T-helper 1 cell treated with Interleukin-12 subunit alpha and Interleukin-12 subunit beta and Interleukin-4 antibody, amounts not matched to agents 30 ng/mL and 1 ng/mL, for 36 hours (primary cell): ENCODE data around the gene GNPDA2. TPM values are rescaled to one million over a fixed set of nuclear protein-coding genes. Genes with fewer than 3 reads are reported as not detected.

Experiments used
- intact Hi-C: fragments of 100-400 bp; cut with micrococcal nuclease; formaldehyde crosslinking; loops from one replicate; pipeline ENCODE4 v1.15.1; 2024
- total RNA-seq: library from RNA; stranded (reverse); gene quantifications from 2 replicates; pipeline ENCODE4 v1.2.3, GENCODE V29; 2022

Gene GNPDA2
- total RNA-seq, 1 donor from 2014 or later, result 15.2 TPM

DNA sequence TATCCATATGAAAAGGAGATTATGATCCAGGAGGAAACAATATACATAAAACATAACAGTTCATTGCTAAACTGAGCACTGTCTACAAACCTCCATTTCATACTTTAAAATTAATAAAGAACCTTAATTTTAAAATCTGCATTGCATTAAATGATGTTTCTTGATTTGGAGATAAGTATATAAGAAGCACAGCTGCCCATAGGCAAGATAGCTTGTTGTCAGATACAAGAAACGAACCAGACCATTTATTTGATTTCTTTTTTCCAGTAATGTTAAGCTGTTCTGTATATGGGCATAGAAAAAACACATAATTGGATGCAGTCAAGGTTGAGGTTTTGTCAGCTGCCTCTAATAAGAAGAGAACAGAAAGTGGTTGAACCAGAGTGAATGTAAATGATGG lies 41.7 kb downstream of the GNPDA2 start:
- intact Hi-C loops, result no loop called here

DNA sequence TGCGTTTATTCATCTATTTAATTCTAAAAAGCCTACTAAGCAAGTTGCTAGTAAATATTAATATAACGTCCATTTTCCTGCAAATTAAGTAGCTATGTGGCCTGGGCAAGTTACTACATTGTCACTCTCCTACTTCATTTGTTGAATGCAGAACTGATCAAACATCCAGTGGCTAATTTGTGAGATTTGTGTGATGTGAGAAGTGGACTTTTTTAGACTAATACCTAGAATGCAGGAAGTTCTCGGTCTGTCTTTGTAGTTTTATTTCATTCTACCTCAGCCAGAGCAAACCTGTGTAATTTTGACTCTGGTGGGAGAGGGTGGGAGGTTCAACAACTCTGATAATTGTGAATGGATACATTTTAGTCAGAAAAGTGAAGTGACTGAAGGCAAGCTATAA lies 47.3 kb downstream of the GNPDA2 start:
- intact Hi-C loops, result loop anchor here (2.0 kb wide), 1 partner anchor 230 kb away; the partner anchor contains the start of gene KCTD8

DNA sequence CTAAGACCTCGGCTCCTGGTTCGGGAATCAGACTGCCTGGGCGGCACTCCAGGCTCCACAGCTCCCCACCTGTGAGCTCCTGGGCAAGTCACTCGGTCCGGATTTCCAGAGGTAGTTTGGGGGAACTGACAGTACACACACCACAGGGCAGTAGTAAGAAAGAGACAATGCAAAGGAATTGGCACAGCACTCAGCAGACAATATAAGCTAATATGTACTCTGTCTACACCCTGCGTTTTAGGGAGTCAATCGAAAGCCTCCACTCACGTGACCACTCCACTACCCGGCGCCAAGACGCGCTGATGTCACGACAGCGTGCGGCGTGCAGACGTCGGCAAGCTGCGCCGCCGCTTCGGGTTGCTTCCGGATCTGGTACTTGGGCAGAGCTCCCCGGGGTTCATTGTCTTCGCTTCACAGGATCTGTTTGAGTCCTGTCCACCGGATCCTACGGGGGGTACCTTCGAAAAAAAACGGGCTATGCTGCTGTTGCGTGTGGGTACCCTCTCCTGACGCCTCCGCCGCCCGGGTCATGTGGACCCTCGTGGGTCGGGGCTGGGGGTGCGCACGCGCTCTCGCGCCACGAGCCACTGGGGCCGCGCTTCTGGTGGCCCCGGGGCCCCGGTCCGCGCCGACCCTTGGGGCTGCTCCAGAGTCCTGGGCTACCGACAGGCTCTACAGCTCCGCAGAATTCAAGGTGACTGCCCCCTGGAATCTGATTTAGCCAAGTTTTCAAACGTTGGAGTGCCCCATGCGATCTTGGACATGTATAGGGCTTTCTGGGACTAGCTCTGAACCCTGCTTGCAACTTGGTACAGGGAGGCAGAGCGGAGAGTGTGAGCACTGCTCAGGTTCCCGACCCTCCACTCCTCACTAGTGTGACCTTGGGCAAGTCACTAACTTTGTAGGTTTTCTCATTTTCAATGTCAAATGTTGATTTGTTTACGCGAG lies 48.0 kb downstream of the GNPDA2 start, which contains the start of gene GUF1:
Gene GUF1 (plus strand): TSS at position 327 of the 948 bp plus-strand sequence. CDS start 203 bp downstream, at position 530.
- intact Hi-C loops, result loop anchor here (1.0 to 2.0 kb wide), 2 partner anchors 48 to 230 kb away; partner anchors contain the start of genes GNPDA2 and KCTD8

DNA sequence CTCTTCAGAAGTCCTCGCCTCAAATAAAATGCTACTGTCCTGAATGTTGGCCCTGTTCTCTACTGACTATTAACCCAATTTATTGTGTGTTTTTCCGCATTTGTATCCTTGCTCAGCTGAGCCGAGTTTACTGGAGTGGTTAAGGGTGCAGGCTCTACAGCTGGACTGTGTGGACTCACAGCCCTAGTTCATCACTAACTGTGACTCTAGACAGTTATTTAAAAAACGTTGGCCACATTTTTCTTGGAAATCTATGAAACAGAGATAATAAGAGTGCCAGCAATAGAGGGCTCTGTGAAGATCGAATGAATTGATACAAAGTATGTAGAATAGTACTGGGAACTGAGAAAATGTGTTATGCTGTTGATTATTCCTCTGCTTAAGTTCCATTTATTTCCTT lies 51.0 kb downstream of the GNPDA2 start:
- intact Hi-C loops, result no loop called here

DNA sequence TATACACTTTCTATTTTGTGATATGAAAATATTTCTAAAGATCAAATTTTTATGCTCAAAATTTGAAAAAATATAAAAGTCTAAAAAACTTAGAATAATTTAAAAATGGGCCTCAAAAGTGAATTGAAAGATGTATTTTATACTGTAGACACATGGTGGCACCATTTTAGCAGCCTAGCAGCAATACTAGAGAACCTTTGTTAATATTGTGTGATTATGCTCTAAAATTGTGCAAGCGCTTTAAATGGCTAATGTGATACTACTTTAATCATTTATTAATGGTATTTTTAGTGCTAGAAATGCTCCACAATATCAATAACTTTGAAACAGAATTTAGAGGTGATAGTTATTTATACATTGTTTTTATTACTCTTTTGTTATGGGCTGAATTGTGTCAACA lies 51.9 kb downstream of the GNPDA2 start:
- intact Hi-C loops, result no loop called here

DNA sequence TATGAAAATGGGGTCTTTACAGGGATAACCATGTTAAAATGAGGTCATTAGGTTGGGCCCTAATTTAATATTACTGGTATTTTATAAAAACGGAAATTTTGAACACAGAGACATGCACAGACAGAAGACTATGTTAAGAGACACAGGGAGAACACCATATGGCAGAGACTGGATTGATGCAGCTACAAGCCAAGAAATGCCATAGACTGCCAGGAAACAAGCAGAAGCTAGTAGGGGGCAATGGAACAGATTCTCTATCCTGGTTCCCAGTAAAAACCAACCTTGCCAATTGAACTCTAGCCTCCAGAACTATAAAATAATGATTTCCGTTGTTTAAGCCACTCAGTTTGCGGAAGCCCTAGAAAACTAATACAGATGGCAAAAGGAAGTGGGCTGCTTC lies 54.7 kb downstream of the GNPDA2 start:
- intact Hi-C loops, result no loop called here

DNA sequence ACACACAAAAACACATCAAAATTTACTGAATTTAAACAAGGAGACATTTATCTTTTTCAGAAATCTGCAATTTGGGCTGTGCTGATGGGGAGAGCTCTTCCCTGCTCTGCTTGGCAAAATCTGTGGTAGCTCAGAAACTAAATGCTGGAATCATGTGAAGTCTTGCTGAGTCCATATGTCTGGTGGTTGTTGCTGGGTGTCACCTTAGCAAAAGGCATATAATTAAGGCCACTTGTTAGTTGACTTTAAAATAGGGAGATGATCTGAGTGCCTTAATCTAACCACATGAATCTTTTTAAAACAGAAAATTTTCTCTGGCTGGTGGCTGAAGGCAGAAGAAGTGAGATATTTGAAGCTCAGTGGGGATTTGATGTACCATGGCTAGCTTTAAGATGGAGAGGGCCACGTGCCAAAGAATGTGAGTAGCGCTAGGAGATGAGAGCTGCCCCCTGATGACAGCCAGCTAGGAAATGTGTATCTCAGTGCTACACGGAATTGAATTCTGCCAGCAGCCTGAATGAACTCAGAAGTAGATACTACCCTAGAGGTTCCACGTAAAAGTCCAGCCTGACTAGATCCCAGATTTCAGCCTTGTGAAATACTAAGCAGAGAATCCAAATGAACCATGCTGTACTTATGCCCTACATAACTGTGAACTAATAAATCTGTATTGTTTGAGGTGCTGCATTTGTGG lies 55.7 kb downstream of the GNPDA2 start:
- intact Hi-C loops, result no loop called here

DNA sequence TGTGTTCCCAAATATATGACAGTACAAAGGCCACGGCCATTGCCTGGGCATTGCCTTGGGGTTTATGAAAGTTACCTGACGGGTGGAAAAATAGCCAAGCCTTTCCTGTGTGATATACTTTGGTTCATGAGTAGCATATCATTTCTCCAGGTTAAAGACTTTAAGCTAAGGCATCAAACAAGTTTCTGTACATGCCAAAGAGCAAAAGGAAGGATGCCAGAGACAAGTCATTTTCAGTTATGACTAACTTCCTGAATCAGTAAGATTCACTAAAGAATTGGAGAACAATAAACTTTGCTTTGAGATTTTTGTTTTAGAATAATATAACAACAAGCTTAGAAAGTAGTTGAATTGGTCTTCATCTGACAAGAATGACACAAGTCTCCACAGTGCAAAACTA lies 57.8 kb downstream of the GNPDA2 start:
- intact Hi-C loops, result no loop called here

DNA sequence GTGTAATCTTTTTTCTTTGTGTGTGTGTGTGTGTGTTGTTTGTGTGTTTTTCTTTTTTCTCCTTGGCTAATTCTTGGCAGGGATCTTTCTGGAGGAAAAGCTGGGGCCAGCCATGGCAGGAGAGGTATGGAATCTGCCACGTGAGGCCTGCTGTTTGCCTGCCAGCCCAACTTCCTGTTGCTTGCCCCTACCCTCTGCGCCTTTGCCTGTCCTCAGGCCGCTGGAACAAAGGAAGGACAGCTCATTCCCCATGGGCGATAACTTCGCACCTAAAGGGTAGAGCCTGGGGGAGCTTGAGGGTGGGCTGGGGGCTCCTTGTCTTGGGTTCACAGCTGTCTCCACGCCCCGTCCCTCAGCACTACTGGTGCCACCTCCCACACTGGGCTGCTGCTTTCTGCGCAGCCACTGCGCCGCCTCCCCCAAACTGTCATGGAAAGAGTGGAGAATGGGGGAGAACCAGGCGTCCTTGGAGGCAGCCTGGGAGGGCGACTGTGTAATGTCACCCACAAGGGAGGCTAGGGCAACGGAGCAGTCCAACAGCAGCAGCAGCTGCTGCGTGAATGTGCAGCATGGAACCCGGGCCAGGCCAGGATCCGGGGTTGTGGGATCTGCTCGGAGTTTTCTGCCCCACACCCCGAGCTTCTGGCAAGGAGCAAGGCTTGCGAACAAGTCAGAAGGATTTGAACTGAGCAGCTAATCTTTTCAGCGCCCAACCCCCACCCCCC lies 62.7 kb downstream of the GNPDA2 start:
- intact Hi-C loops, result no loop called here

DNA sequence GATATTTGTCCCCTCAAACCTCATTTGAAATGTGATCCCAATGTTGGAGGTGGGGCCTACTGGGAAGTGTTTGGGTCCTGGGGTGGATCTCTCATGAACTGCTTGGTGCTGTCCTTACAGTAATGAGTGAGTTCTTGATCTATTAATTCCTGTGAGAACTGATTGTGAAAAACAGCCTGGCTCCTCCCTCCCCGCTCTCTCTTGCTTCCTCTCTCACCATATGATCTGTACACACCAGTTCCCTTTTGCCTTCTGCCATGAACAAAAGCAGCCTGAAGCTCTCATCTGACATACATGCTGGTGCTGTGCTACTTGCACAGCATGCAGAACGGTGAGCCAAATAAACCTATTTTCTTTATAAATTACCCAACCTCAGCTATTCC lies 63.7 kb downstream of the GNPDA2 start:
- intact Hi-C loops, result no loop called here

DNA sequence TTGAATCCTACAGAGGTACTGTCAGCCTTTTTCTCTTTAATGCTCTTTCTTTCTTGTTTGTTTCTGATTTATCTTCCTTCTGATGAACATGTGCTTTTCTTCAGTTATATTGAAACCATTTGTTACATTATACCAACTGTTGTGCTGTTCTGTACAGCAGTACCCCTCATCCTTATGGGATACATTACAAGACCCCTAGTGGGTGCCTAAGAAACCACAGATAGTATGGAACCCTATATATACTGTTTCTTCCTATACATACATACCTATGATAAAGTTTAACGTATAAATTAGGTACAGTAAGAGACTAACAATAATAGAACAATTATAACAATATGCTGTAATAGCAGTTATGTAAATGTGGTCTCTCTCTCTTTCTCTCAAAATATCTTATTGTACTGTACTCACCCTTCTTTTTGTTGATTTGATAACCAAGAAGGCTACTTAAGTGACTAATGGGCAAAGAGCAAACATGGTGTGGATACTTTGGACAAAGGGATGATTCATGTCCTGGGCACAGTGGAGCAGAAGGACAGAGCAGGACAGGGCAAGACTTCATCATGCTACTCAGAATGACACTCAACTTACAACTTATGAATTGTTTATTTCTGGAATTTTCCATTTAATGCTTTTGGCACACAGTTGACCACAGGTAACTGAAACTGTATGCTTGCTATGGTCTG lies 64.3 kb downstream of the GNPDA2 start:
- intact Hi-C loops, result no loop called here

DNA sequence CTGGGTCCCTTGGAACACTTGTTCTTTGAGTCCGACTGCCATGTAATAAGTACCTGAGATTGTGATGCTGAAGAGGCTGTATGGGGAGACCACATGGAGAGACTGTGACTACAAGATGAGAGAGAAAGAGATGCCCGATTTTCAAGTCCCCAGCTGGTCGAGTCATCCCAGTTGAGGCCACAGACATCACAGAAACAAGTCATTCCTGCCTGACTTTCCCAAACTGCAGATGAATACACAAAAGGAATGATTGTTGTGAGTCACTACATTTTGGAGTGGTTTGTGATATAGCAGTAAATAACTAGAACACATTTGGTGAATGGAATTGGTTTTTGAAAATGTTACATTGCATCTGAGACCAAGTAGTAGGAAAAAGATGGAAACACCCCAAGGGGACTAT lies 66.0 kb downstream of the GNPDA2 start:
- intact Hi-C loops, result no loop called here

DNA sequence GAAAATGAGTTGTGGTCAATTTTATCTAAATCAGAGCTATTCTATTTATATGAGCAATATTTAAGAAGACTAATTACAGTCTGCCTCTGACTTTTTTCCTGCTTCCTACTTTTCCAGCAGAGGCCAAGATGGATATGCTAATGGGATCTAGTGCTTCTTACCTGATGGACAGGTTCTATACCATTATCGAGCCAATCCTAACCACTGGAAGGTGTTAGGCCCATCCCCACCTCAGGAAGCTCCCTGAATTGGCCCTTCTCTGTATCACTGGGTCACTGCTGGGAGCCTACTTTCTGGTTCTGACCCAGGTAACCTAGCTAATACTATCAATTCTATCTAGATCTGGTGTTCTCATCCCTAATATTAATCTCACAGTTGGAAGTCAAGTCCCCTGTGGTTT lies 74.4 kb downstream of the GNPDA2 start:
- intact Hi-C loops, result no loop called here

Other genes starting within 250 kb of the GNPDA2 start
- gene YIPF7, start 74.9 kb downstream of the GNPDA2 start, total RNA-seq, result not detected in 2 replicates
- 23.3 and 25.4 TPM in 2 replicates for gene GUF1, start 48.1 kb downstream of the GNPDA2 start, total RNA-seq